Prostate gland (tissue), 2 donors: Measurements from ENCODE around the gene CYB561A3. TPM values are rescaled to one million over a fixed set of nuclear protein-coding genes. Genes with fewer than 3 reads are reported as not detected.
"Not testable (repeated sequence)": the region's sequence is repeated elsewhere in the genome, so short reads cannot be mapped to it uniquely, and the experiment has no call there.

ENCODE experiments used
- DNase-seq: peaks from one replicate; pipeline ENCODE4 v3.0.0-alpha.2; 2019; ENCODE audit warnings: low spot score
- H3K27ac ChIP-seq, 2 donors: fragments of 200-600 bp; sonication (generic); 2 replicates each; pipeline ENCODE4 v1.5.1; 2017 to 2019
- H3K27me3 ChIP-seq: fragments of 200-600 bp; sonication (generic); replicated peaks from 2 replicates; pipeline ENCODE4 v1.5.1; 2019; ENCODE audit not compliant: insufficient read depth
- H3K36me3 ChIP-seq, 2 donors: fragments of 200-600 bp; sonication (generic); 1 replicate in 1 of 2; 2 replicates in 1 of 2; pipeline versions ENCODE4 v1.5.1 to v1.8.1; 2017 to 2019
- H3K4me1 ChIP-seq: fragments of 200-600 bp; sonication (generic); replicated peaks from 2 replicates; pipeline ENCODE4 v1.5.1; 2019
- H3K4me3 ChIP-seq, 2 donors: fragments of 200-600 bp; sonication (generic); 2 replicates each; pipeline ENCODE4 v1.5.1; 2017 to 2019
- H3K9me3 ChIP-seq: fragments of 200-600 bp; sonication (generic); 2 replicates; pipeline ENCODE4 v1.5.1; 2017
- CTCF ChIP-seq, 4 experiments: fragments of 200-600 bp in 2 of 4; fragments of 450-650 bp in 2 of 4; sonication (generic) in 2 of 4; IDR thresholded peaks; 1 replicate in 3 of 4; 2 replicates in 1 of 4; pipeline ENCODE4 v1.5.1; 2016 to 2019; ENCODE audit warnings: antibody characterized with exemption in 4 of 4, mild to moderate bottlenecking in 2 of 4, moderate library complexity in 2 of 4
- POLR2A ChIP-seq: fragments of 450-650 bp; IDR thresholded peaks from one replicate; pipeline ENCODE4 v1.6.1; 2016; ENCODE audit warnings: antibody characterized with exemption, mild to moderate bottlenecking
- POLR2AphosphoS5 ChIP-seq: sonication (generic); formaldehyde crosslinking; IDR thresholded peaks from one replicate; pipeline ENCODE4 v1.6.1; 2017; ENCODE audit warnings: antibody characterized with exemption
- WGBS: methylation state at CpG from one replicate; pipeline ENCODE4 v1.1.5; 2018; 5-methylcytosine and 5-hydroxymethylcytosine counted together
- intact Hi-C: fragments of 100-400 bp; cut with DNase I; formaldehyde crosslinking; loops from one replicate; pipeline ENCODE4 v1.14.2; 2022
- total RNA-seq, 2 donors: library from RNA; depleted of rRNA; stranded (reverse); fragments of >200 nt; gene quantifications; one replicate each; pipeline ENCODE4 v1.1.0, GENCODE V29; 2016

Gene CYB561A3
- total RNA-seq, 2 donors from 2014 or later = 51.6 to 79.1 TPM

- H3K27me3 ChIP-seq = no peaks in the 10 kb centered on the region
- DNase-seq = no peak
- no peaks in the 10 kb centered on the region for H3K9me3 ChIP-seq
- TF ChIP-seq CTCF (IDR thresholded peaks at IDR 0.05) (peak in 1 of 4 experiments; percentile 4), POLR2A (no peak), POLR2AphosphoS5 (no peak)
- no peaks in the 10 kb centered on the region for H3K36me3 ChIP-seq
- no peaks in the 10 kb centered on the region for H3K4me1 ChIP-seq
- intact Hi-C loops = loop anchor here (2.0 kb wide), 1 partner anchor 48 kb away; no protein-coding TSS in a partner anchor
- no peak overlapping the region for H3K4me3 ChIP-seq
- no peak overlapping the region for H3K27ac ChIP-seq
- WGBS = 86% methylated on average over 15 of the region's 15 CpGs
Measured at GRCh38 chr11:61384271-61385242, 22.9 kb upstream of the CYB561A3 start.

- H3K27ac ChIP-seq, H3K4me1 ChIP-seq, H3K36me3 ChIP-seq, DNase-seq, H3K9me3 ChIP-seq, H3K27me3 ChIP-seq, H3K4me3 ChIP-seq: not testable (repeated sequence)
- 96% methylated on average over 5 of the region's 5 CpGs for WGBS
- intact Hi-C loops = loop anchor here (2.0 kb wide), 1 partner anchor 47 kb away; no protein-coding TSS in a partner anchor
Measured at GRCh38 chr11:61383859-61384258, 22.2 kb upstream of the CYB561A3 start.

GRCh38 chr11:61380884-61381283, 19.2 kb upstream of the CYB561A3 start:
- intact Hi-C loops = no loop called here
- Histone ChIP-seq H3K9me3 (no peaks in the 10 kb centered on the region), H3K27ac (no peak overlapping the region), H3K4me1 (peaks cover 4% of the 10 kb centered on the region), H3K36me3 (no peaks in the 10 kb centered on the region), H3K27me3 (no peaks in the 10 kb centered on the region), H3K4me3 (no peak overlapping the region)
- WGBS = 96% methylated on average over 9 of the region's 9 CpGs
- DNase-seq = no peak
- no peak for TF ChIP-seq POLR2A
- no peak for TF ChIP-seq CTCF (IDR thresholded peaks at IDR 0.05)
- no peak for TF ChIP-seq POLR2AphosphoS5

GRCh38 chr11:61378713-61379313, 17.1 kb upstream of the CYB561A3 start:
- no peaks in the 10 kb centered on the region for H3K27me3 ChIP-seq
- H3K27ac ChIP-seq = peak overlapping the region; percentile 5 to 60
- TF ChIP-seq POLR2A = no peak
- no peak for TF ChIP-seq CTCF (IDR thresholded peaks at IDR 0.05)
- peak; percentile 85 for TF ChIP-seq POLR2AphosphoS5
- peak; percentile 64 for DNase-seq
- 64% methylated on average over 5 of the region's 5 CpGs for WGBS
- H3K36me3 ChIP-seq = no peaks in the 10 kb centered on the region
- no peaks in the 10 kb centered on the region for H3K9me3 ChIP-seq
- H3K4me3 ChIP-seq = no peak overlapping the region
- H3K4me1 ChIP-seq = peaks cover 4% of the 10 kb centered on the region
- intact Hi-C loops = no loop called here

- peaks cover 4% of the 10 kb centered on the region for H3K4me1 ChIP-seq
- no peaks in the 10 kb centered on the region for H3K36me3 ChIP-seq
- WGBS = 77% methylated on average over 6 of the region's 6 CpGs
- no peak overlapping the region for H3K27ac ChIP-seq
- no peak overlapping the region for H3K4me3 ChIP-seq
- H3K27me3 ChIP-seq = no peaks in the 10 kb centered on the region
- intact Hi-C loops = no loop called here
- TF ChIP-seq POLR2AphosphoS5 (no peak), CTCF (IDR thresholded peaks at IDR 0.05) (no peak), POLR2A (no peak)
- no peak for DNase-seq
- no peaks in the 10 kb centered on the region for H3K9me3 ChIP-seq
Measured at GRCh38 chr11:61377461-61378160, 15.9 kb upstream of the CYB561A3 start.
